Tibial nerve (tissue), 4 donors: ENCODE measurements around the gene SAAL1.

ENCODE experiments used
- EP300 ChIP-seq, 2 donors: sonication (generic); formaldehyde crosslinking; IDR thresholded peaks; one replicate each; pipeline ENCODE4 v1.6.1; 2017; ENCODE audit warnings: antibody characterized with exemption in 2 of 2, mild to moderate bottlenecking in 1 of 2
- POLR2A ChIP-seq, 2 donors: fragments of 450-650 bp; IDR thresholded peaks; one replicate each; pipeline ENCODE4 v1.6.1; 2017; ENCODE audit warnings: antibody characterized with exemption in 2 of 2, mild to moderate bottlenecking in 2 of 2, moderate library complexity in 2 of 2
- TF ChIP-seq, protein P1 (sequence below), 5 experiments: fragments of 200-600 bp in 3 of 5; fragments of 450-650 bp in 2 of 5; sonication (generic) in 3 of 5; IDR thresholded peaks; one replicate each; pipeline ENCODE4 v1.5.1; 2016 to 2019; ENCODE audit warnings: antibody characterized with exemption in 5 of 5, mild to moderate bottlenecking in 3 of 5, moderate library complexity in 2 of 5

DNA sequence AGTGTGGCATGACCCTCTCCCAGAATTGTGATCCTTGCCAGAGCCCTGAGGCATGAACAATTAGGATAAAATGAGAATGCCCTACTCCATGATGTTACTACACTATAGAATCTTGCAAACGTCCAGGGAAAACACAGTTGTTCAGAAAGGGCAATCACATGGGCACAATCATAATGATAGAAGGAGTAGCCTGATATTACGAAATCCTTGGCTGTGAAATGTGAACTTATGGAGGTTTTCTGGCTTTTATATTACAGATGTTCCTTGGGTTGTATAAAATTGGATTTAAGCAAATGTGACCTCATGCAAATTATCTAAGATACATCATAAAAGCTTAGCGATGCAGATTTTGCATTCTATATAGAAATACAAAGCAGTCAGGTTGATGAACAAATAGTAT lies 30.4 kb downstream of the SAAL1 start:
- TF ChIP-seq, protein P1, sequence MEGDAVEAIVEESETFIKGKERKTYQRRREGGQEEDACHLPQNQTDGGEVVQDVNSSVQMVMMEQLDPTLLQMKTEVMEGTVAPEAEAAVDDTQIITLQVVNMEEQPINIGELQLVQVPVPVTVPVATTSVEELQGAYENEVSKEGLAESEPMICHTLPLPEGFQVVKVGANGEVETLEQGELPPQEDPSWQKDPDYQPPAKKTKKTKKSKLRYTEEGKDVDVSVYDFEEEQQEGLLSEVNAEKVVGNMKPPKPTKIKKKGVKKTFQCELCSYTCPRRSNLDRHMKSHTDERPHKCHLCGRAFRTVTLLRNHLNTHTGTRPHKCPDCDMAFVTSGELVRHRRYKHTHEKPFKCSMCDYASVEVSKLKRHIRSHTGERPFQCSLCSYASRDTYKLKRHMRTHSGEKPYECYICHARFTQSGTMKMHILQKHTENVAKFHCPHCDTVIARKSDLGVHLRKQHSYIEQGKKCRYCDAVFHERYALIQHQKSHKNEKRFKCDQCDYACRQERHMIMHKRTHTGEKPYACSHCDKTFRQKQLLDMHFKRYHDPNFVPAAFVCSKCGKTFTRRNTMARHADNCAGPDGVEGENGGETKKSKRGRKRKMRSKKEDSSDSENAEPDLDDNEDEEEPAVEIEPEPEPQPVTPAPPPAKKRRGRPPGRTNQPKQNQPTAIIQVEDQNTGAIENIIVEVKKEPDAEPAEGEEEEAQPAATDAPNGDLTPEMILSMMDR (IDR thresholded peaks at IDR 0.05), result no peak
- TF ChIP-seq EP300 (IDR thresholded peaks at IDR 0.05) (no peak), POLR2A (IDR thresholded peaks at IDR 0.05) (no peak)
